Lower leg skin (tissue), 3 donors: Measurements from ENCODE around the gene TCOF1.

Source experiments
- POLR2A ChIP-seq, 2 donors: fragments of 450-650 bp; IDR thresholded peaks; one replicate each; pipeline ENCODE4 v1.6.1; 2016 to 2017; ENCODE audit warnings: antibody characterized with exemption in 2 of 2, mild to moderate bottlenecking in 1 of 2, moderate library complexity in 1 of 2
- TF ChIP-seq, protein P1 (sequence below), 3 donors: fragments of 450-650 bp; IDR thresholded peaks; one replicate each; pipeline ENCODE4 v1.5.1; 2016; ENCODE audit warnings: antibody characterized with exemption in 3 of 3, mild to moderate bottlenecking in 3 of 3, moderate library complexity in 2 of 3

- TF ChIP-seq, protein P1, sequence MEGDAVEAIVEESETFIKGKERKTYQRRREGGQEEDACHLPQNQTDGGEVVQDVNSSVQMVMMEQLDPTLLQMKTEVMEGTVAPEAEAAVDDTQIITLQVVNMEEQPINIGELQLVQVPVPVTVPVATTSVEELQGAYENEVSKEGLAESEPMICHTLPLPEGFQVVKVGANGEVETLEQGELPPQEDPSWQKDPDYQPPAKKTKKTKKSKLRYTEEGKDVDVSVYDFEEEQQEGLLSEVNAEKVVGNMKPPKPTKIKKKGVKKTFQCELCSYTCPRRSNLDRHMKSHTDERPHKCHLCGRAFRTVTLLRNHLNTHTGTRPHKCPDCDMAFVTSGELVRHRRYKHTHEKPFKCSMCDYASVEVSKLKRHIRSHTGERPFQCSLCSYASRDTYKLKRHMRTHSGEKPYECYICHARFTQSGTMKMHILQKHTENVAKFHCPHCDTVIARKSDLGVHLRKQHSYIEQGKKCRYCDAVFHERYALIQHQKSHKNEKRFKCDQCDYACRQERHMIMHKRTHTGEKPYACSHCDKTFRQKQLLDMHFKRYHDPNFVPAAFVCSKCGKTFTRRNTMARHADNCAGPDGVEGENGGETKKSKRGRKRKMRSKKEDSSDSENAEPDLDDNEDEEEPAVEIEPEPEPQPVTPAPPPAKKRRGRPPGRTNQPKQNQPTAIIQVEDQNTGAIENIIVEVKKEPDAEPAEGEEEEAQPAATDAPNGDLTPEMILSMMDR (IDR thresholded peaks at IDR 0.05): no peak
- no peak for TF ChIP-seq POLR2A (IDR thresholded peaks at IDR 0.05)
These were observed 17.2 kb downstream of the TCOF1 start for GRCh38 chr5:150374651-150375050.
